K562 (cell line): ENCODE data around the gene LTA. TPM values are rescaled to one million over a fixed set of nuclear protein-coding genes. Genes with fewer than 3 reads are reported as not detected.

ENCODE experiments used
- ADNP ChIP-seq: fragments of 200-800 bp; sonication (Bioruptor generic); IDR thresholded peaks from 2 replicates; pipeline ENCODE4 v1.6.1; 2016; ENCODE audit warnings: missing genetic modification characterization, missing compliant biosample characterization
- BACH1 ChIP-seq: fragments of 200-800 bp; sonication (Bioruptor generic); IDR thresholded peaks from 2 replicates; pipeline ENCODE4 v1.6.1; 2016; ENCODE audit warnings: missing genetic modification characterization, missing compliant biosample characterization
- BRD4 ChIP-seq: fragments of 200-600 bp; sonication (generic); IDR thresholded peaks from 2 replicates; pipeline ENCODE4 v1.6.1; 2017; ENCODE audit warnings: inconsistent platforms
- CREB5 ChIP-seq: fragments of 250-450 bp; sonication (Bioruptor Pico); IDR thresholded peaks from 2 replicates; pipeline ENCODE4 v1.5.0; 2020; ENCODE audit warnings: mild to moderate bottlenecking
- EZH2 ChIP-seq: IDR thresholded peaks from 2 replicates; pipeline ENCODE4 v1.6.1; 2012; ENCODE audit warnings: low read depth, mild to moderate bottlenecking, inconsistent platforms, low read length, borderline replicate concordance
- GTF3C2 ChIP-seq: IDR thresholded peaks from 3 replicates; pipeline ENCODE4 v1.6.1; 2011; ENCODE audit warnings: borderline replicate concordance, mild to moderate bottlenecking, moderate library complexity; ENCODE audit not compliant: insufficient read length; ENCODE audit errors: extremely low read depth
- HDGF ChIP-seq: fragments of 450-650 bp; IDR thresholded peaks from 2 replicates; pipeline ENCODE4 v1.6.1; 2016
- HMG20A ChIP-seq: fragments of 450-650 bp; formaldehyde crosslinking; conservative IDR thresholded peaks from 2 replicates; pipeline ENCODE4 v1.4.0; 2020; ENCODE audit warnings: mild to moderate bottlenecking, mixed read lengths
- HNRNPL ChIP-seq: fragments of 200-400 bp; formaldehyde crosslinking; IDR thresholded peaks from 2 replicates; pipeline ENCODE4 v1.6.1; 2017; ENCODE audit warnings: low read depth, mild to moderate bottlenecking, low read length
- NBN ChIP-seq: fragments of 450-650 bp; IDR thresholded peaks from 2 replicates; pipeline ENCODE4 v1.6.1; 2016; ENCODE audit warnings: low read depth, mild to moderate bottlenecking
- PHTF2 ChIP-seq: fragments of 250-450 bp; sonication (Bioruptor Pico); IDR thresholded peaks from 2 replicates; pipeline ENCODE4 v1.5.0; 2021; ENCODE audit warnings: mild to moderate bottlenecking
- SMARCC2 ChIP-seq: fragments of 450-650 bp; IDR thresholded peaks from 2 replicates; pipeline ENCODE4 v1.6.1; 2017; ENCODE audit warnings: antibody characterized with exemption, moderate library complexity, mild to moderate bottlenecking, low read depth
- SOX6 ChIP-seq: fragments of 450-650 bp; IDR thresholded peaks from 2 replicates; pipeline ENCODE4 v1.6.1; 2014; ENCODE audit warnings: mild to moderate bottlenecking
- SP1 ChIP-seq: sonication (generic); formaldehyde crosslinking; IDR thresholded peaks from 2 replicates; pipeline ENCODE4 v1.8.1; 2022; ENCODE audit warnings: mild to moderate bottlenecking, missing genetic modification reagents
- SREBF1 ChIP-seq: fragments of 150-350 bp; IDR thresholded peaks from 2 replicates; pipeline ENCODE4 v1.6.1; 2014; ENCODE audit warnings: antibody characterized with exemption, low read depth, low read length, borderline replicate concordance
- STAT5A ChIP-seq: IDR thresholded peaks from 2 replicates; pipeline ENCODE4 v1.6.1; 2012; ENCODE audit warnings: low read length, inconsistent platforms, borderline replicate concordance
- TGIF2 ChIP-seq: sonication (generic); formaldehyde crosslinking; IDR thresholded peaks from 2 replicates; pipeline ENCODE4 v1.8.1; 2022; ENCODE audit warnings: mild to moderate bottlenecking, missing genetic modification reagents, moderate library complexity
- THAP12 ChIP-seq: fragments of 250-450 bp; sonication (Bioruptor Pico); IDR thresholded peaks from 2 replicates; pipeline ENCODE4 v1.9.0; 2021; ENCODE audit warnings: mild to moderate bottlenecking, inconsistent platforms
- ZFPM2 ChIP-seq: fragments of 250-450 bp; sonication (Bioruptor Pico); IDR thresholded peaks from 2 replicates; pipeline ENCODE4 v1.5.1; 2022; ENCODE audit warnings: mild to moderate bottlenecking
- ZNF175 ChIP-seq: fragments of 200-800 bp; sonication (Bioruptor generic); IDR thresholded peaks from 2 replicates; pipeline ENCODE4 v1.6.1; 2016; ENCODE audit warnings: low read depth, mild to moderate bottlenecking, missing genetic modification characterization, missing compliant biosample characterization
- ZNF707 ChIP-seq: fragments of 250-450 bp; sonication (Bioruptor Pico); conservative IDR thresholded peaks from 2 replicates; pipeline ENCODE4 v1.8.0; 2022; ENCODE audit warnings: inconsistent platforms, mild to moderate bottlenecking, moderate library complexity
- polyA plus RNA-seq, 8 experiments: library from polyadenylated mRNA; depleted of rRNA in 4 of 8; stranded (reverse) in 5 of 8; unstranded in 3 of 8; fragments of >200 nt; fragmentation: Nextera tagmentation in 2 of 8; fragmentation: Illumina TruSeq in 1 of 8; extraction: Ambion mirVana in 2 of 8; extraction: Trizol in 1 of 8; gene quantifications; 2 replicates each; pipeline versions ENCODE4 v1.2.1 to v1.2.3, GENCODE V29; 2011 to 2014; ENCODE audit warnings: inconsistent platforms in 1 of 8, missing spikeins in 1 of 8
- total RNA-seq, 7 experiments: library from RNA; depleted of rRNA in 6 of 7; stranded (reverse); fragments of >200 nt in 6 of 7; fragmentation: Illumina TruSeq in 2 of 7; extraction: Trizol in 2 of 7; gene quantifications; 2 replicates each; pipeline versions ENCODE4 v1.2.1 to v1.2.3, GENCODE V29; 2011 to 2021; ENCODE audit warnings: low replicate concordance in 1 of 7

Gene LTA
- total and polyA plus RNA-seq, 9 of the 15 experiments (the other 6 are each of a cell fraction or from before 2014, with no cell fraction given), result 0.80 TPM; not detected in 8

DNA sequence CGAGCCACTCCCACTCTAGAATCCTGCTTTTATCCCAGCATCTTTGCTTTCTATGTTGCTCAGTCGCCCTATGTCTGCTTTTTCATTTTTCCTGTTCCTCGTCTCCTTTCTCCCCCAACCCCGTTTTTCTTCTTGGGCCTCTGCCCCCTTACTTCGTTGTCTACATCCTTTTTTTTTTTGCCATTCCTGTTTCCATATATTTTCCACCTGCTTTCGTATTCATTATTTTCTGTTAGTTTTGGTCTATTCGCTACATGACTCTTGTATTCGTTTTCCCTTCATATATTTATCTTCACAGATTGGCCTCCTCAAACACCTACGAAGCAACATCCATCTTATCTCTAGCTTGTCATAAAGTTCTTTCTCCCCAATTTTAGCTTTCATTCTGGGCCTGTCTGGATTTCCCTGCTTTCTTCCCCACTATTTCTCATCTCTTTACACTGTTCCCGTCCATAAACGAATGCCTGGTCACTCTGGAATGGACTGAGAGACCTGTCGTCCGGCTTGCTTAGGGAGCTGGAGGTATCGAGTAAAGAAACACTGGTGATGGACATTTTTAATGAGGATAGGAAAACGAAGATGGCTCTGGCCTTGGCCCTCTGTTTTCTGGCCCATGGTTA, 49.3 kb downstream of the LTA start (continued):
- TF ChIP-seq GTF3C2 (no peak), TGIF2 (CRISPR knock-in tag) (no peak), SMARCC2 (peak; percentile 61; the same call in 1 of the 2 replicates), HMG20A (CRISPR knock-in tag) (no peak), THAP12 (no peak), HNRNPL (no peak), ZNF707 (no peak), CREB5 (CRISPR knock-in tag) (no peak), NBN (peak; percentile 65; the same call in 1 of the 2 replicates), HDGF (0 out of 2 replicates have a peak, but pooled peaks have one; percentile 85), ADNP (tag) (no peak), EZH2 (no peak), SREBF1 (no peak), BACH1 (peak; percentile 20; the same call in 1 of the 2 replicates), ZNF175 (CRISPR knock-in tag) (0 out of 2 replicates have a peak, but pooled peaks have one; percentile 15), BRD4 (peak; percentile 96; the same call in 1 of the 2 replicates), PHTF2 (CRISPR knock-in tag) (no peak), SOX6 (no peak), ZFPM2 (CRISPR knock-in tag) (no peak), SP1 (CRISPR knock-in tag) (no peak), STAT5A (no peak)
